Measurements from ENCODE around the gene IFIT1. TPM values are rescaled to one million over a fixed set of nuclear protein-coding genes. Genes with fewer than 3 reads are reported as not detected.

Gene IFIT1
- total RNA-seq, 1 donor from 2014 or later: 71.8 TPM

GRCh38 chr10:89357975-89358374 lies 34.4 kb upstream of the IFIT1 start:
- intact Hi-C loops (cut with DNase I): no loop called here
- H3K4me1 ChIP-seq: no peaks in the 10 kb centered on the region
- H3K27me3 ChIP-seq (ENCODE audit: low read depth): no peaks in the 10 kb centered on the region
- ATAC-seq (no peak), DNase-seq (no peak)
- H3K9me3 ChIP-seq: no peaks in the 10 kb centered on the region
- no peak overlapping the region for H3K27ac ChIP-seq
- no peak overlapping the region for H3K4me3 ChIP-seq
- no peak for TF ChIP-seq CTCF (IDR thresholded peaks at IDR 0.05)
- H3K36me3 ChIP-seq: no peaks in the 10 kb centered on the region

GRCh38 chr10:89360157-89360556 lies 32.3 kb upstream of the IFIT1 start:
- no peaks in the 10 kb centered on the region for H3K4me1 ChIP-seq
- intact Hi-C loops (cut with DNase I): no loop called here
- H3K4me3 ChIP-seq: no peak overlapping the region
- no peak for ATAC-seq
- no peak for DNase-seq
- no peak for TF ChIP-seq CTCF (IDR thresholded peaks at IDR 0.05)
- no peak overlapping the region for H3K27ac ChIP-seq
- H3K9me3 ChIP-seq: no peaks in the 10 kb centered on the region
- H3K36me3 ChIP-seq: no peaks in the 10 kb centered on the region
- no peaks in the 10 kb centered on the region for H3K27me3 ChIP-seq (ENCODE audit: low read depth)

GRCh38 chr10:89362929-89363328 lies 29.5 kb upstream of the IFIT1 start:
- Histone ChIP-seq H3K4me3 (no peak overlapping the region), H3K27ac (no peak overlapping the region), H3K4me1 (peaks cover 6% of the 10 kb centered on the region), H3K27me3 (ENCODE audit: low read depth) (no peaks in the 10 kb centered on the region), H3K9me3 (no peaks in the 10 kb centered on the region), H3K36me3 (no peaks in the 10 kb centered on the region)
- no peak for TF ChIP-seq CTCF (IDR thresholded peaks at IDR 0.05)
- no peak for DNase-seq
- intact Hi-C loops (cut with DNase I): no loop called here
- no peak for ATAC-seq

- no peaks in the 10 kb centered on the region for H3K27me3 ChIP-seq (ENCODE audit: low read depth)
- H3K36me3 ChIP-seq: no peaks in the 10 kb centered on the region
- intact Hi-C loops (cut with DNase I): no loop called here
- ATAC-seq (no peak), DNase-seq (no peak)
- no peak overlapping the region for H3K4me3 ChIP-seq
- peaks cover 13% of the 10 kb centered on the region for H3K4me1 ChIP-seq
- no peak overlapping the region for H3K27ac ChIP-seq
- no peaks in the 10 kb centered on the region for H3K9me3 ChIP-seq
- TF ChIP-seq CTCF (IDR thresholded peaks at IDR 0.05): no peak
These were observed 28.5 kb upstream of the IFIT1 start for GRCh38 chr10:89363729-89364442.

- Histone ChIP-seq H3K9me3 (no peaks in the 10 kb centered on the region), H3K36me3 (no peaks in the 10 kb centered on the region), H3K27ac (no peak overlapping the region), H3K4me1 (peaks cover 19% of the 10 kb centered on the region), H3K4me3 (no peak overlapping the region), H3K27me3 (ENCODE audit: low read depth) (no peaks in the 10 kb centered on the region)
- ATAC-seq: no peak
- no peak for DNase-seq
- no peak for TF ChIP-seq CTCF (IDR thresholded peaks at IDR 0.05)
- intact Hi-C loops (cut with DNase I): no loop called here
These were observed 27.9 kb upstream of the IFIT1 start for GRCh38 chr10:89364531-89364930.
